Epidermal melanocyte (primary cell): Measurements from ENCODE around the gene MAML1.
"Not testable (repeated sequence)": the region's sequence is repeated elsewhere in the genome, so short reads cannot be mapped to it uniquely, and the experiment has no call there.

Source experiments
- DNase-seq: peaks from one replicate; pipeline ENCODE4 v3.0.0; 2011; ENCODE audit warnings: low spot score; ENCODE audit not compliant: insufficient read length

The MAML1 gene

DNA sequence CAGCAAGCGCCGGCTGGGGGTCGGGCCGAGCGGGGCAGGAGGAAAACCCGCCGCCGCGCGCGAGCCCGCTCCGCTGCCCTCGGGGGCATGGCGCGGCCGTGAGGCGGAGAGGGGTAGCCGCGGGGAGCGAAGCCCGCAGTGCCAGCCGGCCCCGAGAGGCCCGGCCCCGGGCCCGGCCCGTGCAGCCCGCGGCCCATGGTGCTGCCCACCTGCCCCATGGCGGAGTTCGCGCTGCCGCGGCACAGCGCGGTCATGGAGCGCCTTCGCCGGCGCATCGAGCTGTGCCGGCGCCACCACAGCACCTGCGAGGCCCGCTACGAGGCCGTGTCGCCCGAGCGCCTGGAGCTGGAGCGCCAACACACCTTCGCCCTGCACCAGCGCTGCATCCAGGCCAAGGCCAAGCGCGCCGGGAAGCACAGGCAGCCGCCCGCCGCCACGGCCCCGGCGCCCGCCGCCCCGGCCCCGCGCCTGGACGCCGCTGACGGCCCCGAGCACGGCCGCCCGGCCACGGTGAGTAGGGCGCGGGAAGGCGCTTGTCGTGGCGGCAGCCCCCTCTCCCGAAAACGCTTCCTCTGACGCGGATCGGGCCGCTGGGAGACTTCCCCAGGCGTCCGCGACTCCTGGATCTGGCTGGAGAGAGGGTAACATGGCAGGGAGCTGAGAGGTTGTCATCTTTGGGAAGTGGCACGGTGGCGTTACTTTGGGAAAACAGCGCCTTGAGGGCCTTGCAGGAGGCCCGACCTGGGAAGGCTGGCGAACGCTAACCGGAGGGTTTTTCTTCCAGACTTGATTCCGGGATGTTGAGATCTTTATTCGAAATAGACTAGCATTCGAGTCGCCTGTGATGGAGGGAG lies 523 bp downstream of the MAML1 start:
- DNase-seq: no peak

DNA sequence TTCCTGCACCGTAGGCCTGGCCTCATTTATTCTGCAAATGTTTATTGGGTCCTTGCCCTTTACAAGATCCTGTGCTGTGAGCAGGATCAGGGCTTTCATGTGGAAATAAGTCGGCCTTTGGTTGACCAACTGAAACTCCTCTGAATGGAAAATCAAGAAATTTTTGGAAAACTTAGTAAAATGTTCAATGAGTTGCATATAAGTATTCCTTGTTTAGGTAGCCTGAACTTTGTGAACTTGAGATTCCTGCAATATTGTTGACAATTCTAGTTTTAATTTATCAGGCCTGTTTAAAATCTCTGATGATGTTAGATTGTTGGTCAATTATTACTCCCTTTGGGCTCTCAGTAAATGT lies 1.1 kb downstream of the MAML1 start:
- DNase-seq: no peak

DNA sequence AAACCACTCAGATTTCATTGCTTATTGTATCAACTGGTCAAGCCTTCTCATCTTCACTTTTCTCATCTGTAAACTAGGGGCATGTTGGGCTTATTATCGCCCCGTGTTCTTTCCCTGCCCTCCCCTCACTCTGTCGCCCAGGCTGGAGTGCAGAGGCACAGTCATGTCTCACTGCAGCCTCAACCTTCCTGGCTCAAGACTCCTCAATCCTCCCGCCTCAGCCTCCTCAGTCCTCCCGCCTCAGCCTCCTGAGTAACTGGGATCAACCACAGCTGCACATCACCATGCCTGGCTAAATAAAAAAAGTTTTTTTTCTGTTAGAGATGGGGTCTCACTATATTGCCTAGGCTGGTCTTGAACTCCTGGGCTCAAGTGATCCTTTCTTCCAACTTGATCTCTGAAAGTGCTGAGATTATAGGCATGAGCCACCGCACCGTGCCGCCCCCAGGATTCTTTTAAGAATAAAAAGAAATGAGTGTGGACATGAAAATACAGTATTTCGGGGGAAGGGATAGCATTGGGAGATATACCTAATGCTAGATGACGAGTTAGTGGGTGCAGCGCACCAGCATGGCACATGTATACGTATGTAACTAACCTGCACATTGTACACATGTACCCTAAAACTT lies 2.0 kb downstream of the MAML1 start:
- DNase-seq: no peak

DNA sequence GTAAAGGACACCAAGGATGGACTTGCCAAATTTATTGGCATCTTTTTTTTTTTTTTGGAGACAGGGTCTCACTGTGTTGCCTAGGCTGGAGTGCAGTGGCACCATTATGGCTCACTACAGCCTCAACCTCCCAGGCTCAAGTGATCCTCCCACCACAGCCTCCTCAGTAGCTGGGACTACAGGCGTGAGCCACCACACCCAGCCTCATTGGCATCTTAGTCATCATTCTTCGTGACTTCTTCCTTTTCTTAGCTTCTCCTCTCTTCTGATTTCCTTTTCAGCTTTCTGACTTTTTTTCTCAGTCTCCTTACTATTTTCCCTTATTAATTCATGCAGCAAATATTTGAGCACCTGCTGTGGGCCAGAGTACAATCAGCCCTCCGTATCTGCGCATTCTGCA lies 6.1 kb downstream of the MAML1 start:
- no peak for DNase-seq

DNA sequence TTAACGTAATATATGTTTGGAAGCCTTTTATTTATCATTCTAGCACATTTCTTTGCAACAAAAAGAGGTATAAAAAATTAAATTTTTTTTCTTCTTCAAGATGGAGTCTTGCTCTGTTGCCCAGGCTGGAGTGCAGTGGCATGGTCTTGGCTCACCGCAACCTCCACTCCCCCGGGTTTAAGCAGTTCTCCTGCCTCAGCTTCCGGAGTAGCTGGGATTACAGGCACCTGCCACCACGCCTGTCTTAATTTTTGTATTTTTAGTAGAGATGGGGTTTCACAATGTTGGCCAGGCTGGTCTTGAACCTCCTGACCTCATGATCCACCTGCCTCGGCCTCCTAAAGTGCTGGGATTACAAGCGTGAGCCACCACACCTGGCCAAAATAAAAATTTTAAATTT lies 11.5 kb downstream of the MAML1 start:
- DNase-seq: not testable (repeated sequence)

DNA sequence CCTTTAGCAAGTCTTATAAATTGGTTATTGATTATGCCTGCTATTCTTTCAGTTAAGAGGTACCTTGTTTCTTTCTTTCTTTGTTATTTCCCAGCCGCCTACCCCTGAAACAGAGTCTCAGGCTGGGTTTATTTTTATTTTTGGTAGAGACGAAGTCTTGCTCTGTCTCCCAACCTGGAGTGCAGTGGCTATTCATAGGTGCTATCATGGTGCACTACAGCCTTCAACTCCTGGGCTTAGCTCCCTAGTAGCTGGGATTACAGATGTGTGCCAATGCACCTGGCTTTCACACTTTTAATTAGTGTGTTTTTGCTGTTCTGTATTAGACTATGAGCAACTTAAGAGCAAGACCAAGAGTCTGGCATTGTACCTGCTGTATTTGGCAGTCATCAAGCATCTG lies 14.2 kb downstream of the MAML1 start:
- DNase-seq: no peak

DNA sequence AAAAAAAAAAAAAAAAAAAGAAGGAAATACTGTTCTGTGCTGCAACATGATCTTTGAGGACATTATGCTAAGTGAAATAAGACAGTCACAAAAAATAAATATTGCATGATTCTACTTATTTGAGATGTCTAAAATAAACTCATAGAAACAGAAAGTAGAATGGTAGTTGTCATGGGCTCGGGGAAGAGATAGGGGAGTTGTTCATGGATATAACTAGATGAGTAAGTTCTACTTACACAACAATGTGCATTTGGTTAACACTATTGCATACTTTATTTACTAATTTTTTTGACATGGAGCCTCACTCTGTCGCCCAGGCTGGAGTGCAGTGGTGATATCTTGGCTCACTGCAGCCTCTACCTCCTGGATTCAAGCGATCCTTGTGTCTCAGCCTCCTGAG lies 15.2 kb downstream of the MAML1 start:
- DNase-seq: no peak

DNA sequence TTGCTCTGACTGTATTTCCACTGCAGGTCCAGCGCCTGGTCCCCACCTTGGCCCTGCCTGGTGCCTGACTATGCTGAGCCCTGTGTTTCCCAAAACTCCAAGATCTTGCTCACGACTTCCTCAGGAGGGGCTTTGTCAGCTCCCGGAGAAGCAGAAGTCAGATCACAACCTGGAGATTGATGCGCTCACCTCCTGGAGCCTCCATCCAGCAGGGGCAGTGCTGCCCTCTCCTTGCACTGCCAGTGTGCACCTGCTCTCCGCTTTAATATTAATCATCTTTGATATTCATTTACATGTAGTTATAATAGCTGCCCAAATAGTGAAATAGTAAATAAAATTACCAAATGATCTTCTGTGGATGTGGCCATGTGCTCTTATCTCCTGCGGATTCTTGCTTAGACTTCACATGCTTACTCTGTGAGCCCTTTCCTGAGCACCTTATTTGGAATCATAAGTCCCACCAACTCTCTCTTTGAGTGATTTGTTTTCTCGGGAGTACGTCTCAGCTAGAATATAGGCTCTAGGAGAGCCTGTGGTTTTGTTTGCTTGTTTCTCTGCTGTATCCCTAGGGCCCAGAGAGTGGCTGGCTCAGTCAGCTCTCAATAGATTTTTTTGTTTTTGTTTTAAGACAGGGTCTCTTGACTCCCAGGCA lies 17.4 kb downstream of the MAML1 start:
- no peak for DNase-seq

DNA sequence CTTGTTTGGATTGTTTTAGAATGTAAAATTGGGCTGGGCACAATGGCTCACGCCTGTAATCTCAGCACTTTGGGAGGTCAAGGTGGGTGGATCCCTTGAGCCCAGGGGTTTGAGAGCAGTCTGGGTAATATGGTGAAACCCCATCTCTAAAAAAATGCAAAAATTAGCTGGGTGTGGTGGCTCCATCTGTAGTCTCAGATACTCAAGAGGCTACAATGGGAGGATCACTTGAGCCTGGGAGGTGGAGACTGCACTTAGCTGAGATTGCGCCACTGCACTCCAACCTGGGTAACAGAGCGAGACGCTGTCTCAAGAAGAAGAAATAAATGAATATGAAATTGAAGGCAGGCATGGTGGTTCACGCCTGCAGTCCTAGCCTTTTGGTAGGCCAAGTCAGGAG lies 21.3 kb downstream of the MAML1 start:
- no peak for DNase-seq

DNA sequence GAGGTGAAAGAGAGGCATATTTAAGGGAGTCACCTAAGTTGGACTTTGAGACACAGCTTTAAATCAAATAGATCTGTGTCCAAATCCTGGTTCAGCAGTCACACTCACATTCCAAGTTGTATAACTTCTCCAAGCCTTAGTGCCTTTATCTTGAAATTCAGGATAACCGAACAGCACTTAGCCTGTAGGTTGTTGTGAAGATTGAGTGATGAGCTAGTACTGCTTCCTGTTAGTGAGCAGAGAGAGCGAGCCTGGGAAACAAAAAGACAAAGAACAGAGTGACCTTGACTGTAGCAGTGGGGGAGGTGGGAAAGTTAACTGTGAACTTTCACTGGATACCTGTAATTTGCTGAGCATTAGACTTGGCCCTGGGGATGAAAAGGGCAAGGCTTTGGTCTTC lies 22.4 kb downstream of the MAML1 start:
- no peak for DNase-seq

DNA sequence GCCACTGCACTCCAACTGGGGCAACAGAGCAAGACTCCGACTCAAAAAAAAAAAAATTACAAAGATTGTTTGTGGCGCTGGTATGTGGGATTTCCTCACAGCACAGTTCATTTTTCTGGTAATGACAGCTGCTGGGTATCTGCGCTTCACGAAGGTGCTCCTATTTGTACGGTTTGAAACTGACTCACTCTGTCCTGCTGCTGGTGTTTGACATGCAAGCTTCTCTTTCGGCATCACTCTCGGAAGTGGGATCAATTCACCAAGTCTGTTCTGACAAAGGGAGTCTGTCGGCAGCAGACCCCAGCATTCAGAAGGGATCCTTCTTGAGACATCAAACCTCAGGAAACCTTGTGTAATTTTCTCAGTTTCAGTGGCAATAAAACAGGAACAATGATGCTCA lies 26.3 kb downstream of the MAML1 start:
- DNase-seq: no peak

DNA sequence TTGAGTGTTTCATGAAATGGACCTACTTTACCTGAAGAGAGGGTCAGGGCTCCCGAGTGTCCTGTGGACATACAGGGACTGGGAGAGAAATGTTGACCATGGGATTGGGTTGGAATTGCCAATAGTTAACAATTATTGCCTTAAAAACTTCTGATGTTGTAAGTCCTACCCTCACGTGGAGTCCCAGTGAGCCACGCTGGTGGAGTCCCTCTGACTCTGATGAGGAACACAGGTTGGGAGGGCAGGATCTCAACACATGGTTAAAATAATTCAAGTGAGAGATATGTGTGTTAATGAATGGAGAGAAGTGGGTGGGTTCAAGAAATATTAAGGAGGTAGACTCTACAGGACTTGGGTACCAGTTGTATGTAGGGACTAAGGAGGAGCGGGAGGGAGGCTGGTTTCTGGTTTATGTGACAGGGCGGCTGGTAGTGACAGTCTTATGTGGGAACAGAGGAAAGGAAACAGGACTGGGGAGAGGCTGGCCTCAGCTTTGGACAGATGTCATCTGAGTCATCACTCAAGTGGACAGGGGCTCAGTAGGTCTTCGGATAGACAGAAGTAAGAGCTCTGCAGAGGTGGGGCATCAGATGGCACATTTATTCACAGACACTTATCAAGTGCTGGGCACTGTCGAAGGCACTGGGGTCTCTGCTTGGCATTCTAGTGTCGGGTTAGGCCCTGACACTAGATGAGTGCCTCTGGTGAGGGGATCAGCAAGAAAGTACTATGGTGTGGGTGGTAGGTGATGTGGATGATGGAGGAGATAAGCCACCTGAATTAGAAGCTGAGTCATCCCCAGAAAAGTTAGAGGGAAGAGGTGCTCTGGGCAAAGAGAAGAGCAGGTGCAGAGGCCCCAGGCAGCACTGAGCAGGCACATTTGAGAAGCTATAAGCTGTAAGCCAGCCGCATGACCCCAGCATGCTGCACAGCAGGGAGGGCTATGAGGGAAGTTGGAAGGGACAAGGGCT lies 27.2 kb downstream of the MAML1 start:
- no peak for DNase-seq

DNA sequence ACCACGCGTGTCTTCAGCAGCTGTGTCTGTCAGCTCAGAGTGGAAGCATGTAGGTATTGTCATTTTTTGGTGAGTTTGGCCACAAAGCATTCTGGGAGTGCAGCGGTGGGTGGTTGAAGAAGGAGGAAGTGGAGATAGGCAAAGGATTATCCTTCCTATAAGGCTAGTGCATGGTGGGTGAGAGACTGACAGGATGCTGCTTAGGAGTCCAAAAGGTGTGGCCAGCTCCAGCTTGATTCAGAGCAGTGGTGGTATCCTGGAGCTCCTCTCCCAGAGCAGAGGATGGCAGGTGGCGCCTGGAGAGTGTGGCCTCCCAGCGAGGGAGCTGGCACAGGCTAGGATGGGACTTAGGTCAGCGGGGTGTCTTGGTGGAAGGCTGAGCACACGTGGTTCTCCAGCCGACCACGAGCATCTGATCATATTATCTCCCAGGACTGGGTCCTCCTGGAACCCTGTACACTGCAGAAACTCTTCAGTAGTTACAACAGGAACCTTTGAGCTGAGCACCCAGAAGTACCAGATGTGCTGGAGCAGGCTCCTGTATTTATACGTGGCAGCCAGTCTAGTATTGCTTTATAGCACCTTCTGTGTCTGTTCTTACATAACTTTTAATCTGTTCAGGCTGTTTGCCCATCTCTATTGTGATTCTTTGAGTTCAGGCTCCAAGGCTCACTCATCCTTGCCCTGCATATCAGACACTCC lies 29.6 kb downstream of the MAML1 start:
- DNase-seq: no peak

DNA sequence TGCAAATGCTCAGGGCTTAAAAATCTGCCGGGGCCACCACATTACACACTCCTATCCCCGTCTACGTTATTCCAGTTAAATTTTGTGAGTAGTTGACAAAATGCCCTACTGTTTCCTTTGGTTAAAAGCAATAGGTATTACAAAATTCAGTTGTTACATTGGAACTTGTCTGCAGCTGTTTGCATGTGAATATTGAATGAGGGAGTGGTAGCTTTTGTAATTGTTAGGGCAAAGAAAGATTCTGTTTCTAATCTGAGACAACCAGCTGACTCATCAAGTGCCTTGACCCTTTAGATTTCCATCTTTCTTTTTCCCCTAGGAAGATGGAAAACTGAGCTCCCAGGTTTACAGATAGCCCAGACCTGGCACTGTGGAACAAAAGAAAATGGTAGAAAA lies 30.2 kb downstream of the MAML1 start:
- no peak for DNase-seq

DNA sequence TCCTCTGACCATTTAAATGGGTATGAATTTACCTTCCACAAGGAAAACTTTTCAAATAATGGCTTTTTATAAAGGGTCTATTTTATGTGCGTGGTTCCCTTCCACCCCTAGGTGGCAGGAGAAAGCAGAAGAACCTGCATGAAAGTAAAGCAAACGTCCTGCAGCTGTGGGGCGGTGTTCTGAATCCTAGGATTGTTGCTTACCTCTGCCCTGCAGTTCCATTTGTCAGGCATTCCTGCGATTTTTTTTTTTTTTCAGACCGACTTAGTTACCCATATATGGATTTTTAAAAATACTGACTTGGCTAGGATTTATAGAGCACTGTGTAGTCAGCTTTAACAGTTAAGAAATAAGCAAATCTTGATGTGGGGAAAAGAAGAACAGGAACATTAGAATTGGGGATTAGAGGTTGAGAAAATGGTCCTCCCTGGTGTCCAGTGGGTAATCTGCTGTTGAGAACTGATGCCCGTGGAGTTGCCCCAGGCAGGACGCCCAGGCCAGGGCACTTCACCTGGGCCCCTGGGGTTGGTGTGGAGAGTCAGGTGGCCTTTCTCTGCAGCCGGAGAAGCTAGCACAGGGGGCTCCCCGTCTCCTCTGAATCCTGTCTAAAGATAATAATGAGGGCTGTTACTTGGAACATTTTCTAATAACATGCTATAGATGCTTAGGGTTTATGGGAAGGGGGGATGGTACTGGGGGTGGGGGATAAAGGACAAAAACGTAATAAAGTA lies 30.8 kb downstream of the MAML1 start:
- peak; percentile 63 for DNase-seq

DNA sequence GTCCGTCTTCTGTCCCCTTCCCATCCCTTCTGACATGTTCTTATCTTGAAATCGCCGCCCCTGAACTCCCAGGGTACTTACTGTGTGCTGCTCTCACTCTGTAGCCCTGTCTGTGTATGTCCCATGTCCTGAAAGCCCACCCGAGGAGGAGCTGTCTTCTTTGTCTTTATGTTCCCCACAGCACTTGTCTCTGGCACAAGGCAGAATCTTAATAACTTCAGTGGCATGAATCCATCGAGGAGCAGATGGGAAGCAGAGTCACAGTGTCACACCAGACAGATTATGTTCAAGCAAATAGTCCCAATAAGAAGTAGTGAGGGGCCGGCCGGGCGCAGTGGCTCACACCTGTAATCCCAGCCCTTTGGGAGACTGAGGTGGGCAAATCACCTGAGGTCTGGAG lies 31.4 kb downstream of the MAML1 start:
- no peak for DNase-seq

DNA sequence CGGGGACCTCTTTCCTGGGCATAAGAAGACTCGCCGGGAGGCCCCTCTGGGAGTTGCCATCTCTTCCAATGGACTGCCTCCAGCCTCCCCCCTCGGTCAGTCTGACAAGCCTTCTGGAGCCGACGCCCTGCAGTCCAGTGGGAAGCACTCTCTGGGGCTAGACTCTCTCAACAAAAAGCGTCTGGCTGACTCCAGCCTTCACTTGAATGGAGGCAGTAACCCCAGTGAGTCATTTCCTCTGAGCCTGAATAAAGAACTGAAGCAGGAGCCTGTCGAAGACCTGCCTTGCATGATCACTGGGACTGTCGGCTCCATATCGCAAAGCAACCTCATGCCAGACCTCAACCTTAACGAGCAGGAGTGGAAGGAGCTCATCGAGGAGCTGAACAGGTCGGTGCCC lies 32.8 kb downstream of the MAML1 start:
- no peak for DNase-seq

DNA sequence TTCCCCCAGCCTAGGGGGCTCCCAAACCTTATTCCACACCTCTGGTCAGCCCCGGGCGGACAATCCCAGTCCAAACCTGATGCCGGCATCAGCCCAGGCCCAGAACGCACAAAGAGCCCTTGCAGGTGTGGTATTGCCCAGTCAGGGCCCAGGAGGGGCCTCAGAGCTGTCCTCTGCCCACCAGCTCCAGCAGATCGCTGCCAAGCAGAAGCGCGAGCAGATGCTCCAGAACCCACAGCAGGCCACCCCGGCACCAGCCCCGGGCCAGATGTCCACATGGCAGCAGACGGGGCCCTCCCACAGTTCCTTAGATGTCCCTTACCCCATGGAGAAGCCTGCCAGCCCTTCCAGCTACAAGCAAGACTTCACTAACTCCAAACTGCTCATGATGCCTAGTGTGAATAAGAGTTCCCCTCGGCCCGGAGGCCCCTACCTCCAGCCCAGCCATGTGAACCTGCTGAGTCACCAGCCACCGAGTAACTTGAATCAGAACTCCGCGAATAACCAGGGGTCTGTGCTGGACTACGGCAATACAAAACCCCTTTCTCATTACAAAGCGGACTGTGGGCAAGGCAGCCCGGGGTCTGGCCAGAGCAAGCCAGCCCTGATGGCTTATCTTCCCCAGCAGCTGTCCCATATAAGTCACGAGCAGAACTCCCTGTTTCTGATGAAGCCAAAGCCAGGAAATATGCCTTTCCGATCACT lies 33.6 kb downstream of the MAML1 start:
- DNase-seq: no peak

DNA sequence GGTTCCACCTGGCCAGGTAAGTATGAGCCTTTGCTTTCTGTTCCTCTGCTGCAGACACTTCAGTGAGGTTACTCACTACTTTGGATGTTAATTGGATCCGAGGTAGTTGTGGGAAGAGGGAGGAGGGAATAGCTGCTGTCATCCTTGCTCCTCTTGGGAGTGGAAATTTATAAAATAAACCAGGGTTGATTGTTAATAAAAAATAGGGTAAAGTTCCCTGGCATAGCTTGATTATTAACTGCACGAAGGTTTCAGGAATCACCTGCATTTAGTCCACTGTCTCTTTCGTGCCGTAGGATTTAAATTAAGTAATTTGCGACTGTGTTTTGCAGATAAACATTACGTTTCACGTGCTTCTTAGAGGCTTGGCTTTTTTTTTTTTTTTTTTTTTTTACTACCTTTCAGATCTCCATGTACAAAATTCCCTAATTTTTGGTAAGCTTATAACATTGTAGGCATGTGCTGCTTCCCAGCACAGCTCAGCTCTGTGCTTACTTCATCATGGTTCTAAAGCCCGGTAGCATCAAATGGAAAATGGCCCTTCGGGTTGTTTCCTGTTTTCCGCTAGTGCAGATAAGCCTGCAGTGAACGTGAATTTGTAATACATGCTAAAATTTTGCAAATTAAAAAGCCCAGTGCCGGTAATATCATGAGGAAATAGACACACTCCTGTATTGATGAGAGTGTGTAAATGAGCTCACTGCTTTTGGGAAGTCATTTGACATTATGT lies 34.3 kb downstream of the MAML1 start:
- no peak for DNase-seq
